ENCODE data around the gene PHYHD1. TPM values are rescaled to one million over a fixed set of nuclear protein-coding genes. Genes with fewer than 3 reads are reported as not detected.
A peak's percentile ranks its signal among the peaks of the same experiment; 100 is the strongest.

The PHYHD1 gene
- total and polyA plus RNA-seq, 2 of the 13 experiments (the other 11 are each of a cell fraction or from before 2014, with no cell fraction given) = 10.6 to 25.3 TPM

DNA sequence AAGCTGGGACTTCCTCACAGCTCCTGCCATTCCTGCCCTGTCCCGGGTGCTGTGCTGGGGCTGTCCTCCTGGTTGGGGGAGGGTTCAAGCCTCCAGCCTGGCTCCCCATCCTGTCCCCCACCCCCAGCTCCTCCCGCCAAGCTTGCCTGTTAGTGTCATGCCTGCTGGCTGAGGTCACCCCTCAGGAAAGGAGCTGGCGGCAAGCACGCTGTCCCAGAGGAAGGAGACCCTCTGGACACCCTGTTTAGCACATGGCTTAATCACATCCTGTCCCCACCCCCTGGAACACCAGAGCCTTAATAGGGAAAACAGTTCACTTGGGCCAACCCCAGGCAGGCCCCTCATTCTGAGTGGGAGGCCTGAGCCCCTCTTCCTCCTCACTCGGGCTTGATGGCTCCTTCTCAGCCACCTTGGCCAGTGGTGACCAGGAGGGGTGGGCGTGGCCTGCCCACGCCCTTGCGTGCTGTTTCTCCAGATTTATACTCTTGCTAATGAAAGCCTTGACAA, 9.2 kb upstream of the PHYHD1 start (continued):
- TF ChIP-seq TBX2 (CRISPR knock-in tag; IDR thresholded peaks at IDR 0.05; ENCODE audit: borderline replicate concordance) = peak; percentile 44; the same call in 1 of the 2 replicates
- no peak for TF ChIP-seq ZNF383 (CRISPR knock-in tag; IDR thresholded peaks at IDR 0.05; ENCODE audit: borderline replicate concordance)
- TF ChIP-seq, protein P1, sequence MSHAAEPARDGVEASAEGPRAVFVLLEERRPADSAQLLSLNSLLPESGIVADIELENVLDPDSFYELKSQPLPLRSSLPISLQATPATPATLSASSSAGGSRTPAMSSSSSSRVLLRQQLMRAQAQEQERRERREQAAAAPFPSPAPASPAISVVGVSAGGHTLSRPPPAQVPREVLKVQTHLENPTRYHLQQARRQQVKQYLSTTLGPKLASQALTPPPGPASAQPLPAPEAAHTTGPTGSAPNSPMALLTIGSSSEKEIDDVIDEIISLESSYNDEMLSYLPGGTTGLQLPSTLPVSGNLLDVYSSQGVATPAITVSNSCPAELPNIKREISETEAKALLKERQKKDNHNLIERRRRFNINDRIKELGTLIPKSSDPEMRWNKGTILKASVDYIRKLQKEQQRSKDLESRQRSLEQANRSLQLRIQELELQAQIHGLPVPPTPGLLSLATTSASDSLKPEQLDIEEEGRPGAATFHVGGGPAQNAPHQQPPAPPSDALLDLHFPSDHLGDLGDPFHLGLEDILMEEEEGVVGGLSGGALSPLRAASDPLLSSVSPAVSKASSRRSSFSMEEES (CRISPR knock-in tag; IDR thresholded peaks at IDR 0.05) = peak; percentile 50; the same call in 1 of the 2 replicates
- peak; percentile 91 for TF ChIP-seq ETV5 (CRISPR knock-in tag; IDR thresholded peaks at IDR 0.05; ENCODE audit: borderline replicate concordance)
- TF ChIP-seq ZFYVE20 (CRISPR knock-in tag; IDR thresholded peaks at IDR 0.05; ENCODE audit: borderline replicate concordance, low read depth) = no peak
- TF ChIP-seq, protein P2, sequence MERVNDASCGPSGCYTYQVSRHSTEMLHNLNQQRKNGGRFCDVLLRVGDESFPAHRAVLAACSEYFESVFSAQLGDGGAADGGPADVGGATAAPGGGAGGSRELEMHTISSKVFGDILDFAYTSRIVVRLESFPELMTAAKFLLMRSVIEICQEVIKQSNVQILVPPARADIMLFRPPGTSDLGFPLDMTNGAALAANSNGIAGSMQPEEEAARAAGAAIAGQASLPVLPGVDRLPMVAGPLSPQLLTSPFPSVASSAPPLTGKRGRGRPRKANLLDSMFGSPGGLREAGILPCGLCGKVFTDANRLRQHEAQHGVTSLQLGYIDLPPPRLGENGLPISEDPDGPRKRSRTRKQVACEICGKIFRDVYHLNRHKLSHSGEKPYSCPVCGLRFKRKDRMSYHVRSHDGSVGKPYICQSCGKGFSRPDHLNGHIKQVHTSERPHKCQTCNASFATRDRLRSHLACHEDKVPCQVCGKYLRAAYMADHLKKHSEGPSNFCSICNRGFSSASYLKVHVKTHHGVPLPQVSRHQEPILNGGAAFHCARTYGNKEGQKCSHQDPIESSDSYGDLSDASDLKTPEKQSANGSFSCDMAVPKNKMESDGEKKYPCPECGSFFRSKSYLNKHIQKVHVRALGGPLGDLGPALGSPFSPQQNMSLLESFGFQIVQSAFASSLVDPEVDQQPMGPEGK (CRISPR knock-in tag; IDR thresholded peaks at IDR 0.05) = peak; percentile 76
- peak; percentile 53; the same call in 1 of the 2 replicates for TF ChIP-seq RXRB (CRISPR knock-in tag; IDR thresholded peaks at IDR 0.05; ENCODE audit: borderline replicate concordance)
- TF ChIP-seq FOXO1 (CRISPR knock-in tag; IDR thresholded peaks at IDR 0.05) = peak; percentile 34; the same call in 1 of the 2 replicates
- TF ChIP-seq, protein P3, sequence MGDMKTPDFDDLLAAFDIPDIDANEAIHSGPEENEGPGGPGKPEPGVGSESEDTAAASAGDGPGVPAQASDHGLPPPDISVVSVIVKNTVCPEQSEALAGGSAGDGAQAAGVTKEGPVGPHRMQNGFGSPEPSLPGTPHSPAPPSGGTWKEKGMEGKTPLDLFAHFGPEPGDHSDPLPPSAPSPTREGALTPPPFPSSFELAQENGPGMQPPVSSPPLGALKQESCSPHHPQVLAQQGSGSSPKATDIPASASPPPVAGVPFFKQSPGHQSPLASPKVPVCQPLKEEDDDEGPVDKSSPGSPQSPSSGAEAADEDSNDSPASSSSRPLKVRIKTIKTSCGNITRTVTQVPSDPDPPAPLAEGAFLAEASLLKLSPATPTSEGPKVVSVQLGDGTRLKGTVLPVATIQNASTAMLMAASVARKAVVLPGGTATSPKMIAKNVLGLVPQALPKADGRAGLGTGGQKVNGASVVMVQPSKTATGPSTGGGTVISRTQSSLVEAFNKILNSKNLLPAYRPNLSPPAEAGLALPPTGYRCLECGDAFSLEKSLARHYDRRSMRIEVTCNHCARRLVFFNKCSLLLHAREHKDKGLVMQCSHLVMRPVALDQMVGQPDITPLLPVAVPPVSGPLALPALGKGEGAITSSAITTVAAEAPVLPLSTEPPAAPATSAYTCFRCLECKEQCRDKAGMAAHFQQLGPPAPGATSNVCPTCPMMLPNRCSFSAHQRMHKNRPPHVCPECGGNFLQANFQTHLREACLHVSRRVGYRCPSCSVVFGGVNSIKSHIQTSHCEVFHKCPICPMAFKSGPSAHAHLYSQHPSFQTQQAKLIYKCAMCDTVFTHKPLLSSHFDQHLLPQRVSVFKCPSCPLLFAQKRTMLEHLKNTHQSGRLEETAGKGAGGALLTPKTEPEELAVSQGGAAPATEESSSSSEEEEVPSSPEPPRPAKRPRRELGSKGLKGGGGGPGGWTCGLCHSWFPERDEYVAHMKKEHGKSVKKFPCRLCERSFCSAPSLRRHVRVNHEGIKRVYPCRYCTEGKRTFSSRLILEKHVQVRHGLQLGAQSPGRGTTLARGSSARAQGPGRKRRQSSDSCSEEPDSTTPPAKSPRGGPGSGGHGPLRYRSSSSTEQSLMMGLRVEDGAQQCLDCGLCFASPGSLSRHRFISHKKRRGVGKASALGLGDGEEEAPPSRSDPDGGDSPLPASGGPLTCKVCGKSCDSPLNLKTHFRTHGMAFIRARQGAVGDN (CRISPR knock-in tag; IDR thresholded peaks at IDR 0.05) = peak; percentile 91
- TF ChIP-seq HDAC1 (CRISPR knock-in tag; IDR thresholded peaks at IDR 0.05) = peak; percentile 40; the same call in 1 of the 2 replicates
- TF ChIP-seq, protein P4, sequence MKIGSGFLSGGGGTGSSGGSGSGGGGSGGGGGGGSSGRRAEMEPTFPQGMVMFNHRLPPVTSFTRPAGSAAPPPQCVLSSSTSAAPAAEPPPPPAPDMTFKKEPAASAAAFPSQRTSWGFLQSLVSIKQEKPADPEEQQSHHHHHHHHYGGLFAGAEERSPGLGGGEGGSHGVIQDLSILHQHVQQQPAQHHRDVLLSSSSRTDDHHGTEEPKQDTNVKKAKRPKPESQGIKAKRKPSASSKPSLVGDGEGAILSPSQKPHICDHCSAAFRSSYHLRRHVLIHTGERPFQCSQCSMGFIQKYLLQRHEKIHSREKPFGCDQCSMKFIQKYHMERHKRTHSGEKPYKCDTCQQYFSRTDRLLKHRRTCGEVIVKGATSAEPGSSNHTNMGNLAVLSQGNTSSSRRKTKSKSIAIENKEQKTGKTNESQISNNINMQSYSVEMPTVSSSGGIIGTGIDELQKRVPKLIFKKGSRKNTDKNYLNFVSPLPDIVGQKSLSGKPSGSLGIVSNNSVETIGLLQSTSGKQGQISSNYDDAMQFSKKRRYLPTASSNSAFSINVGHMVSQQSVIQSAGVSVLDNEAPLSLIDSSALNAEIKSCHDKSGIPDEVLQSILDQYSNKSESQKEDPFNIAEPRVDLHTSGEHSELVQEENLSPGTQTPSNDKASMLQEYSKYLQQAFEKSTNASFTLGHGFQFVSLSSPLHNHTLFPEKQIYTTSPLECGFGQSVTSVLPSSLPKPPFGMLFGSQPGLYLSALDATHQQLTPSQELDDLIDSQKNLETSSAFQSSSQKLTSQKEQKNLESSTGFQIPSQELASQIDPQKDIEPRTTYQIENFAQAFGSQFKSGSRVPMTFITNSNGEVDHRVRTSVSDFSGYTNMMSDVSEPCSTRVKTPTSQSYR (CRISPR knock-in tag; IDR thresholded peaks at IDR 0.05; ENCODE audit: borderline replicate concordance) = peak; percentile 24; the same call in 1 of the 2 replicates
- TF ChIP-seq ZC3H13 (CRISPR knock-in tag; IDR thresholded peaks at IDR 0.05) = 0 out of 2 replicates have a peak, but pooled peaks have one; percentile 35
- TF ChIP-seq ZNF839 (CRISPR knock-in tag; IDR thresholded peaks at IDR 0.05; ENCODE audit: borderline replicate concordance) = no peak
- peak; percentile 63 for TF ChIP-seq RARA (CRISPR knock-in tag; IDR thresholded peaks at IDR 0.05)
- TF ChIP-seq SALL1 (CRISPR knock-in tag; IDR thresholded peaks at IDR 0.05) = peak; percentile 46; the same call in 1 of the 2 replicates
- TF ChIP-seq SAP130 (CRISPR knock-in tag; IDR thresholded peaks at IDR 0.05; ENCODE audit: low read depth) = peak; percentile 83
- TF ChIP-seq, protein P5, sequence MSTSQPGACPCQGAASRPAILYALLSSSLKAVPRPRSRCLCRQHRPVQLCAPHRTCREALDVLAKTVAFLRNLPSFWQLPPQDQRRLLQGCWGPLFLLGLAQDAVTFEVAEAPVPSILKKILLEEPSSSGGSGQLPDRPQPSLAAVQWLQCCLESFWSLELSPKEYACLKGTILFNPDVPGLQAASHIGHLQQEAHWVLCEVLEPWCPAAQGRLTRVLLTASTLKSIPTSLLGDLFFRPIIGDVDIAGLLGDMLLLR (CRISPR knock-in tag; IDR thresholded peaks at IDR 0.05) = no peak
- peak; percentile 81; the same call in 1 of the 2 replicates for TF ChIP-seq ZNF317 (CRISPR knock-in tag; IDR thresholded peaks at IDR 0.05)
